Stimulated activated CD8-positive, alpha-beta memory T cell treated with anti-CD3 and anti-CD28 coated beads, Interleukin-15, amount 100 ng/mL, for 4 hours (primary cell): ENCODE data around the gene BCL11A.

Source experiments
- DNase-seq, 2 donors: peaks; one replicate each; pipeline ENCODE4 v3.0.0-alpha.2; 2020; ENCODE audit warnings: low read depth in 2 of 2

The BCL11A gene

DNA sequence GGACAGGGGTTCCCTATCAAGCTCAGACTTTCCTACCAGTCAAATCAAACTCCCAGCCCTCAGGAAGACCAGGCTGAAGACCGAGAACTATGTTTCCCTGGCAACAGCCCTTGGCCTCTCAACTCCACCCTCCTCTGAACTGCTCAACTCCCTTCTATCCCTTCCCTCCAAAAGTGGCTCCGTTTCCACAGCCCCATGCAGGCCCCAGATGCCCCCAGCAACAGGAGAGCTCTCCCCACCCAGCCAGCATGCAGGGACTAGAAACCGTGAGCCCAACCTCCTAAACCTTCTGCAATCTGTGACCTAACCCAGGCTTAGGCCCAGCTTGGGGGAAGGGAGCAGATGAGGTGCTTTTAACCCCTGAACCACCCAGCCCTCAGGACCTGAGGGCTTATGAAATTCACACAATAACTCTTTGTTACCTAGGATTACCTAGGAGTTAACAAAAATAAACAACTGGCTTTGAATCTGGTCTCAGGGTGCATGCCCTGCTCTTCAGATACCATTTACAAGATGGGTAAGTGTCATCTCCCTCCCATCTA lies 87.2 kb downstream of the BCL11A start:
- no peak for DNase-seq

DNA sequence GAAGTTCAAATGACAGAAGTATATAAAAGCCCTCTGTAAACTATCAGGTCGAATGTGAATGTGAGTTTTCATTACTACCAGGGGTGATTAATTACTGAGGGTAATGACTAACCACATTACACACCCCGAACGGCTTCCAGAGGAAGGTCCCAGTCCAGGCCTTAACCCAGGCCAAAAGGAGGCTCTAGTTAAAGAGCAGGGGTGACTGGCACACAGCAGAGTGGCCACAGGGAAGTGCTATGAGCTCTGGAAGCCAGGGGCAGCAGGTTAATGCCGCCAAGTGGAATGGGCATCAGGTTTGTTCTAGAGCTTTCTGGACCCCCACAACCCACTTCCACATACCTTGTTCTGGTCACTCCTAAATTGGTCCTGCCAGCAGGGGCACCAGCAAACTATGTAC lies 87.7 kb downstream of the BCL11A start:
- no peak for DNase-seq

DNA sequence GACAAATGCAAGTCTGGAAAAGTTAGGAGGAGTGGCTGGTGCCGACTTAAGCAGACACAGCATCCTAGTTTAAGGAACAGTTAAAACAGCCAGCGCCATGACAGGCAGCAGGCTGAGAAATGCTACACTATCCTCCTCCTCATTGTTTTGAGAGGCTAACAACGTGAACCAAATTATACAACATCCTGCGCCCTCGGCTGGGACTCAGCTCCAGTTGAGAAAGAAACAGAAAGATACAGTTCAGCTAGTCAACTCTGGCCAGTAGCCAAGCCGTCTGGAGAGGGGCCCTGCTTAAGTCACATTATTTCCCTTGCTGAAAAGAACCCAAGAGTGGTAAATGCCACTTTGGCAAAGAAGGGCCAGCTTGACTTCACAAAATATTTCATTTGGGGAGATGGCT lies 90.2 kb downstream of the BCL11A start:
- no peak for DNase-seq

DNA sequence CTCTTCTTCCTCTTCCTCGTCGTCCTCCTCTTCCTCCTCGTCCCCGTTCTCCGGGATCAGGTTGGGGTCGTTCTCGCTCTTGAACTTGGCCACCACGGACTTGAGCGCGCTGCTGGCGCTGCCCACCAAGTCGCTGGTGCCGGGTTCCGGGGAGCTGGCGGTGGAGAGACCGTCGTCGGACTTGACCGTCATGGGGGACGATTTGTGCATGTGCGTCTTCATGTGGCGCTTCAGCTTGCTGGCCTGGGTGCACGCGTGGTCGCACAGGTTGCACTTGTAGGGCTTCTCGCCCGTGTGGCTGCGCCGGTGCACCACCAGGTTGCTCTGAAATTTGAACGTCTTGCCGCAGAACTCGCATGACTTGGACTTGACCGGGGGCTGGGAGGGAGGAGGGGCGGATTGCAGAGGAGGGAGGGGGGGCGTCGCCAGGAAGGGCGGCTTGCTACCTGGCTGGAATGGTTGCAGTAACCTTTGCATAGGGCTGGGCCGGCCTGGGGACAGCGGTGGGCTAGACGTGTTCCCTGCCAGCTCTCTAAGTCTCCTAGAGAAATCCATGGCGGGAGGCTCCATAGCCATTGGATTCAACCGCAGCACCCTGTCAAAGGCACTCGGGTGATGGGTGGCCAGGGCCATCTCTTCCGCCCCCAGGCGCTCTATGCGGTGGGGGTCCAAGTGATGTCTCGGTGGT lies 91.9 kb downstream of the BCL11A start:
- no peak for DNase-seq

DNA sequence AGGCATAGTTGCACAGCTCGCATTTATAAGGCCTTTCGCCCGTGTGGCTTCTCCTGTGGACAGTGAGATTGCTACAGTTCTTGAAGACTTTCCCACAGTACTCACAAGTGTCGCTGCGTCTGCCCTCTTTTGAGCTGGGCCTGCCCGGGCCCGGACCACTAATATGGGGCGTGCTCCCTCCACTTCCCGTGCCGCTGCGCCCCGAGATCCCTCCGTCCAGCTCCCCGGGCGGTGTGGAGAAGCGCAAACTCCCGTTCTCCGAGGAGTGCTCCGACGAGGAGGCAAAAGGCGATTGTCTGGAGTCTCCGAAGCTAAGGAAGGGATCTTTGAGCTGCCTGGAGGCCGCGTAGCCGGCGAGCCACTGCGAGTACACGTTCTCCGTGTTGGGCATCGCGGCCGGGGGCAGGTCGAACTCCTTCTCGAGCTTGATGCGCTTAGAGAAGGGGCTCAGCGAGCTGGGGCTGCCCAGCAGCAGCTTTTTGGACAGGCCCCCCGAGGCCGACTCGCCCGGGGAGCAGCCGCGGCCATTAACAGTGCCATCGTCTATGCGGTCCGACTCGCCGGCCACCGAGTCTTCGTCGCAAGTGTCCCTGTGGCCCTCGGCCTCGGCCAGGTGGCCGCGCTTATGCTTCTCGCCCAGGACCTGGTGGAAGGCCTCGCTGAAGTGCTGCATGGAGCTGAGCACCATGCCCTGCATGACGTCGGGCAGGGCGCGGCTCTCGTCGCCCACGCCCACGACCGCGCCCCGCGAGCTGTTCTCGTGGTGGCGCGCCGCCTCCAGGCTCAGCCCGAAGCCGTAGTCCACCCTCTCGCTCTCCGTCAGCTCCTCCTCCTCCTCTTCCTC lies 92.7 kb downstream of the BCL11A start:
- no peak for DNase-seq

DNA sequence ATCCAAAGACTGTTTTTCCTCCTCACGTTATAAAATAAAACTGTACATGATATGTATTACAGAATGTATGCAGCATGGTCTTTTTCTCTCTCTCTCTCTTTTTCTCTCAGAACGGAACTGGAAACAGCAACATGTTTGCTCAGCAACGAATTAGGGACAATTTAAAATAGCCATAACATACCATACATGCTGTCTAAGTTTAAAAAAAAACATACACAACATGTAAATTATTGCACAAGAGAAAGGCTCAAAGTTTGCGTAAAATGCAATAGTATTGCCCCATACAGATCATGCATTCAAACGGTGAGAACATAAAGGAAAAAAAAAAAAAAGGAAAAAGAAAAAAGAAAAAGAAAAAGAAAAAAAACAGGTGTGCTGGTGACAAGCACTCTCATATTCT lies 93.6 kb downstream of the BCL11A start:
- DNase-seq = no peak

DNA sequence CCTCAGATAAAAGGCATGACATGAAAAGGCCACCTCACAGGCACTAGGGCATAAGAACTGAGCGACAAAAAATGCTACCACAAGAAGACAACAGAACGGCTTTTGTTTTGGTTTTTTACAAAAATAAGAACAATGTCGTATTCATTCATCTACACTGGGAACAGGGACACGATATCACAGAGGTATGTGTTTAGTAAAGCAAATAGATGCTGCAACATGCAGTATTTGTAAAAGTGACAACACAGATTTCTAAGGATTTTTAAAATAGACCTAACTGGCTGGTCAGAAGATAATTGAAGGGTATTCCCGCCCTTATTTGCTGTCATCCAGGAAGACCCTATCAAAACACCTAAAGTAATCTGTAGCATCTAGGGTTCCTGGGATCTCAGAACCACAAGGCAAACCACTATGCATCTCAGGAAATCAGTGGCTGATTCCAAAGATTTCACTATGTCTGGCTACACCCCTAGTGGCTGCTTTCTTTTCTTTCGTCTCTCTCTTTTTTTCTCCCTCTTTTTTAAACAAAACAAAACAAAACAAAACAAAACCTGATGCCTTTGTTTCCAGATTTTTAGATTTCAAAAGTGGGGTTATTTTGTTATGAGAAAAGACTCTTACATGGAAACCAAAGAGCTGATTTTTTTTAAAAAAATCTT lies 97.2 kb downstream of the BCL11A start:
- DNase-seq = no peak

DNA sequence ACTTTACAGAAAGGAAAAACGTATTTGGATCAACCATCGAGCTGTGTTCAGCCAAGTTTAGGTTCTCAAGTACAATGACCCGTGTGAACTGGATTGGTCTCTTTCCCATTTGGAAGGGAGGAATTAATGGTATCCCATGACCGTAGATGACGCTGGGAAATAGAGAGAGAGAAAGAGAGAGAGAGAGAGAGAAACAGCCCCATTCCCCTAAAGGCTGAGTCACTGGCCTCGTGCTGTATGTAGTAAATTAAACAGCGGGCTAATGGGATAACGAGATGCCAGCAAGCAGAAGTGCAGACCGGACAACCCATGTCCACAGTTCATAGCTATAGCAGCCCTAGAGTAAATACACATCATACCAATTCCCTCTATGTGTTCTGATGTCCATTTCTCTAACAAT lies 99.6 kb downstream of the BCL11A start:
- DNase-seq = no peak

DNA sequence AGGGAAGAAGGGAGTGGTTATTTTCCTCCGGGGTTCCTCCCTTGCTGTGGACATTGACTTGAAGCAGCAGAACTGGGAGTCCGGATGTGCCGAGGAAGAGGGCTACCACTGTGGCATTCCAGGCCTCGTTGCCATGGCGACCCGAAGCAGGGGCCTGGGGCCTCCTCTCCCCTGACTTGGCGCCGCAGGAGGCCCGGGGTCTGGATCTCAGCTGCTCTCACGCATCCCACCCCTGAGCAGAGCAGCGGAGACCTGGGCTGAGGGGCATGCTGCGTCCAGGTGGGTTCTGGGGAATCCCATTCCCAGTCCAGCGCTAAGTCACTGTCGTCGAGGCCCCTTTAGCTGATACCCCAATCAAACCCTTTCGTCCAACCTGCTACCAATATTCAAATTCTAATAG lies 100.2 kb downstream of the BCL11A start:
- no peak for DNase-seq

DNA sequence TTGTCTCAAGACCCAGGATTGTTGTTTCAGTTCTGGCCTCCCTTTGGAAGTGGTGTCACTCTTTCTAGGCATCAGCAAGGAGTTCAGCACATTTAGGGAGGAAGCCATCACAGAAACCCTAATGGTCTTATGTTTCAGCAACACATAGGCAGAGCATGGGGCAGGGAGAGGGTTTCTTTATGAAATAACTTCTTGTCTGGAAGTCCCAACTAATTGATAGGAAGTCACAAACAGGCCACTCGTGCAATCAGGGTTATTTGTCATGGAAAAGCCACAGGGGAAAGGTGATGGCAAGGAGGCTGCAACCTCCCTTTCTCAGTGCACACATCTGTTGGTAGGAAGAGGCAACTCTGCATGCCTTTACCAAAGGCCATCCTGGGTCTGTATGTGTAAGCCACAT lies 103.0 kb downstream of the BCL11A start:
- DNase-seq = no peak

DNA sequence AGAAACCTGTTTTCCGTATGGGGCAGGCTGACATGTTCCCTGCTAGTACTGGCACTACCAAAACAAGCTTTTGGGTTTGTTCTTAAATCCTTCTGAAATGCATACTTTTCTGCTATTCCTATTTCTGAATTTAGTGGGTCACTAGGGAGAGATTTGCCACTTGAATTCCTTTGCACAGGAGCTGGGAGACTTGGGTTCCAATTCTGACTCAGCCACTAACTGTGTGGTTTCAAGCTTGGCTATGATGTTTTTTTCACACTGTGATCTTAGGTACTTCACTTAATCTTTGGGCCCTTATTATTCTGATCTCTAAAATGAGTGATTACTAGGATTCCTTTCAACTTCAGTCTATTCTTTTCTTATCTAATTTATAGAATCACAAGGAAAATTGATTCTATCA lies 105.5 kb downstream of the BCL11A start:
- no peak for DNase-seq

DNA sequence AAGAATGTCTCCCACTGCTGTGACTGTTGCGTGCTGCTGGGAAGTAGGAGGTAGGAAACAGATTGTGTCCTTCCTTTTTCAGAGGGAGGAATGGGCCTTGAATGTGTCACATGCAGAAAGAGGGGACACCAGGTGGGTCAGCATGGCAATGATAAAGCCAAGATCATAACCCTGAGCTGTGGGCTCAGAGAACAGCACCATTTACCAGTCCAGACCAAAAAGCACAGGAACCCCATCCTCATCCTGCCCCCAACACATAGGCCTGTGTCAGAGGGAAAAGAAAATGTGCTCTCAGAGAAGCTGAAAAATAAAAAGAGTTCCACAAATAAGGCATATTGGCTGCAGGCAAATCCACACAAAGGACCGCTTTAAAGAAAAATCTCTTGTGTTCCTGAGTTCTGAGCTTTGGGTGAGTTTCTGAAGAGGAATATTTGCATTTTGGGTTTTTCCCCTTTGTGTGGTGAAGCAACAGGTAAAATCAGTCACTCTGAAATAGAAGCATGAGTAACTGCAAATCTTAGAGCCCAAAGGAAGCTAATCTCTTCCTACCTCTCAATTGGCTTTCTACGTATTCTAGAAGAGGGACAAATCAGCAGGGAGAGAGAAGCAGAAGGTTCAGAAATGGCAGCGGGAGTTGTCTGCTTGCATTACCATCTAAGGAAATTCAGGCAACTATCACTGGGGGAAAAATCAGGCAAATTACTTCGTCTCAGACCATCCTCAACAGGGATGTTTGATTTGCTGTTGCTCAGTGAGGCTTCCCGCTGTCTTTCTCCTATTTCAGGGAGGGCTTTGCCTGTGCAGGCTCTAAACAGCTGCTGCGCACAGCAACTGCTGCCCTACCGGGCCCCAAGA lies 106.8 kb downstream of the BCL11A start:
- DNase-seq = no peak

DNA sequence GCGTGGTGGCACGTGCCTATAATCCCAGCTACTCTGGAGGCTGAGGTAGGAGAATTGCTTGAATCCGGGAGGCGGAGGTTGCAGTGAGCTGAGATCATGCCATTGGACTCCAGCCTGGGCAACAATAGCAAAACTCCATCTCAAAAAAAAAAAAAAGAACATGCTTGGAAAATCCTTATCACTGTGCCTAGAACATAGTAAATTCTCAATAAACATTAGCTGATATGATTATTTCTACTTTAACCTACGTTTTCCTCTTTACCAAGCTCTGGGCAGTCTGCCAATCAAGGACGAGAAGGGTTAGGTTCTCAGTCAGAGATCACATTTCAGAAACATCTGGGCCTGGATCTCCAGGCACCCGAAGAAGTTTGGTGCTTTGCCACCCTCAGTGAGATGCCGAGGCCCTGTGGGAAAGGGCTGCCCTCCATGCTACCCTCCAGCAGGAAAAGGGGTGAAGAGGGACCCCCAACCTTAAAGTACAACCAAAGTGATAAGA lies 107.7 kb downstream of the BCL11A start:
- no peak for DNase-seq

DNA sequence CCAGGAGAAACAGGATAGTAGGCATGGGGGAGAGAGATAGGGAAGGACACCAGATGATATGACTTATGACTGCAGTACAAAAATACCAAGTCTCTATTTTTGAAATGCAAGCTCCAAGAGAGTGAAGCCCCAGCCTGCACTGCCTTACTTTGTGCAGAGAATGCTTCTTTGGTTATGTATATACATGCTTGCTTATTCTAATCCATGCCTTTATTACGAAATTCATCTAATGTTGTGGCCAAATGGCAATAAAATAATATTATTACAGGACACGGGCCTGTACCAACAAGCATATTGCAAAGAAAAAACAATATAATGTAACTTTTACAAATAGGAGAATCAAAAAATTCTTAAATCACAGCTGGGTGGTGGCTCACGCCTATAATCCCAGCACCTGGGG lies 110.8 kb downstream of the BCL11A start:
- no peak for DNase-seq

DNA sequence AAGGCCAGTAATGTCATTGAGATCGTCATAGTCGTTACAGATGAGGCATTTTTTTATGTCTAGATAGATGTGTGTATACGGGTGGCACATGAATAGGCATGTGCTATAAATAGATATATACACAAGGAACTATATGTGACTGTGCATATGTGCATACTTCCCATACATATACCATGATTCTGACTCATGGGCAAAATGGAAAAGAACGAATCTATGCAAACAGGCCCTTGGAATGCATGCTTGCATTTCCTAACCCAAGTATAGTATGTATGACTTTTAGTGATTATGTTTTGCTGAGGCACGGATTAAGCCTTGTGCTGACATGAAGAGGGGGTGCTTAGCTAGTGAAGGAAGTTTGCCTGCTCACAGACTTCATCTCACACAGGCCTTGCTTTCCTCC lies 111.7 kb downstream of the BCL11A start:
- no peak for DNase-seq

DNA sequence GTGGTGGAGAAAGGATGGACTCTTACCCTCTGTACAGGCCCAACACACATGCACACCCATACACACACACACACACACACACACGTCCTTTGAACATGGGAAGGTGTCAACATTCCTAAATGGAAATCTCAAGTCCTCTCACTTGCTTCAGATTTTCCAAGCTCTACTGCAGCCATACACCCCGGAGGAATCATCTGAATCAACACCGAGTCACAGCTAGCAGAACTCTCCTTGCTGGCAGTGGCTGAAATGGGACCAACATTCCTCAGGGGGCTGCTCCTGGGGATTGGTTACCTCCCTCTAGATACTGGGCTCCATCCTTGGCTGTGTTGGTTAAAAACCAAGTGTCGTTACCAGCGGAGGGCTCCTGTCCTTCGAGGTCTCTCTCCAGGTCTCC lies 112.7 kb downstream of the BCL11A start:
- no peak for DNase-seq

DNA sequence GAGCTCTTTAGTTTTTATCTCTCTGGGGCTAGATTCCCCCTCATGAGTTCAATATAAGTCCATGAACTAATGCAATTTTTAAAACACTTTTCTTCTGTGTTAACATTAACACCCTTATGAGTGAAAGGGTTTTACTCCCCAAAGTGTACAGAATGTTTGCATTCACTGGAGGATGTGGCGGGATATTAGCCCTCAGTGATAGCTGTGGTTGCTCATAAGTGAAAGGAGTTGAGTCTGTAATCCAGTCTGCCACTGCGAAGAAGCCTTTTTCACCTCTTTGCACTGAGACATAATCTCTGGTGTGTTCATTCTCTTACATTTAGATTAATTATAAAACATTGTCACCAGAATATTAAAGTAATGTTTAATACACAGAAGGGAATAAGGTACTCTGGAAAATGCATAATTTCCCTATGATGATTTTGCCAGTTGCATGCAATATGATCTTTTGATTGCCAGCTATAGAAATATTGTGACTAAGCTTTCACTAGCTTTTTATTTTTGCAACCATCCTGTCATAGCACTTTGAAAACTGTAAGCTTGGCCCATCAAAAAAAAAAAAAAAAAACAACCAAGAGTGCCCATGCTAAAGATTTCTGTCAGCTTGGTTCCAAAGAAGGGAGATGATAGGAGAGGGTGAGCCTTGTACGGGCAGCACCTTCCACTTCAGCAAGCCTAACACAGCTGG lies 113.2 kb downstream of the BCL11A start:
- no peak for DNase-seq

DNA sequence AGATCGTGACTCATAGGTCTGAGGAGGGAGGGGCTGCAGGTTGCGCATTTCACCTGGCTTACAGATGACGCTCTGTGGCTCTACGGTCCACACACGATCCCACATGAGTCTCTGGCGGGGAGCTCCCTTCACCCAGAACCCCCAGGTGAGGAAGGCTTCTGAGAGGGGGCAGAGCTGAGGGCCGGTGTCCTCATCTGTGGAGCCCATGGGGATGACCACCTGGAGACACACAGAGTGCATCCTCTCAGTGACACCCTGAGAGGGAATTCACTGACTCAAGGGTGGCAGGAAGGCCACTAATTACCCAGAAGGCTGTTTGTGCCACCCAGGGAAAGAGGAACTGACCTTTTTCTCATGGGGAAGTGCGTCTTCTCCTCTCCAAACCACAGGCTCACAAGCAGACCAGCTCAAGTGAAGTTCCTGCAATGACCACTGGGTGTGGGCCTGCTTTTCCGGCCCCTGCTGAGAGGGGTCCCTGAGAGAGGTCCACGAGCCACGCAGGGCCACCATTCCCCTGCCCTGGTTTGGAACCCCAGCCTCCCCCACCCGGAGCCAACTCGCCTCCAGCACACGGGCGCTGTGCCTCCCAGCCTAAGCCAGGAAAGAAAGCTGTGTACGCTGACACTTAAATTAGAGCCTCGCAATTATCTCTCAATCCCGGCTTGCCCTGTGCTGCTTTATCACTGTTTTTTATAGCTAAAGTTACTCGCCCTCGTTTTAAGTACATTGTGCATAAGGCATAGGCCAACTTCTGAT lies 114.1 kb downstream of the BCL11A start:
- no peak for DNase-seq

DNA sequence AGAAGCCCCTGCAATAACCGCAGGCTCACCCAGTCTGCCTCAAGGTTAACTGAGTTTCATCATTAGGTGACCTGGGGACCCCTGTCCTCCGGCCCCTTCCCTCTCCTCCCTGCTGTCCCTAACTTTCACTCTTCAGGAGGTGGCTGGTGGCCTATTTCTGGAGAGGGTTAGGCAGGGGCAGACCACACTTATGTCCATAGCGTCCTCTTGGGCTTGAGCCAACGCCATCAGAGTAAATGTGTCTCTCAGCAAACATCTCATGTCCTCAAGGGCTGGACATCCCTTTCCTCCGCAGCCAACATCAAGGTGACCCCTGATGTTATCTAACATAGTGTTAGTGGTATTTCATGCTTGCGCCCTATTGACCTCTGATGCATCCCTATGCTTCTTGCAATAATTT lies 114.8 kb downstream of the BCL11A start:
- DNase-seq = no peak

DNA sequence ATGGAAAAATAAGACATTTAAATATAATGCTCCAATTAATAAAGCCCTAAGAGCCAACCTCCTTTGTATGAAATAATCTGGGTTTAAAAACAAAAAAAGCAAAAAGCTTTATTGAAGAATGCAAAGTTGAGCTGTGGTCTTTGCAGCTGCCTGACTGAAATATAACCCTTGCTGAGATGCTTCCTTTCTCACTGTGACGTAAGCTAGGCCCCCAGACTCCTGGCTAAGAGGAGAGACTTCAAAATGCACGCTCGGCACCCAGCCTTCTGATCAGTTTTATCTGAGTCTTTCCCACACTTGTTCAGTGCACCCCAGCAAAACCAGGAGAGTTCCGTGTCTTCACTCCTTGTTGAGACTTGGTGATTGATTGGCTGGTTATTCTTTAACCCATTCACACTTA lies 115.3 kb downstream of the BCL11A start:
- no peak for DNase-seq
